CD4-positive, alpha-beta T cell (primary cell): ENCODE measurements around the gene SCGB1D1. TPM values are rescaled to one million over a fixed set of nuclear protein-coding genes. Genes with fewer than 3 reads are reported as not detected.

Source experiments
- ATAC-seq: fragments of 200-7000 bp; cut with Tn5 transposase; one replicate; pipeline ENCODE4 v1.10.0; 2022; ENCODE audit warnings: mild to moderate bottlenecking; ENCODE audit not compliant: poor library complexity
- CTCF ChIA-PET: fragments of 350-600 bp; sonication (Branson Sonifier 250); formaldehyde crosslinking; loops from one replicate; lab custom pipeline; 2021; ENCODE audit warnings: antibody characterized with exemption, inconsistent platforms; lab: Charles Lee
- POLR2A ChIA-PET: fragments of 350-600 bp; sonication (Branson Sonifier 250); formaldehyde crosslinking; loops from one replicate; lab custom pipeline; 2021; ENCODE audit warnings: antibody characterized with exemption, inconsistent platforms; lab: Charles Lee
- DNase-seq, 14 experiments: peaks; one replicate each; pipeline ENCODE4 v3.0.0-alpha.2; 2013 to 2020; ENCODE audit warnings: mixed read lengths in 2 of 14
- H3K27ac ChIP-seq, 2 donors: one replicate each; pipeline versions ENCODE4 v1.5.1 to v1.7.0; 2013; ENCODE audit warnings: low read length in 2 of 2, low read depth in 1 of 2, mild to moderate bottlenecking in 1 of 2
- H3K27me3 ChIP-seq, 2 experiments: 1 replicate in 1 of 2; 2 replicates in 1 of 2; pipeline versions ENCODE4 v1.6.1 to v1.7.0; 2013; ENCODE audit warnings: low read length in 2 of 2, control low read depth in 1 of 2, mild to moderate bottlenecking in 1 of 2, moderate library complexity in 1 of 2; ENCODE audit not compliant: insufficient read depth in 2 of 2, control insufficient read depth in 1 of 2
- H3K36me3 ChIP-seq: one replicate; pipeline ENCODE4 v1.6.1; 2013; ENCODE audit warnings: low read length, control low read depth; ENCODE audit not compliant: insufficient read depth
- H3K4me1 ChIP-seq: one replicate; pipeline ENCODE4 v1.6.1; 2013; ENCODE audit warnings: low read length, control low read depth; ENCODE audit not compliant: insufficient read depth
- H3K4me3 ChIP-seq: one replicate; pipeline ENCODE4 v1.5.1; 2013; ENCODE audit warnings: mild to moderate bottlenecking, low read length, moderate library complexity
- H3K9me3 ChIP-seq, 2 experiments: 1 replicate in 1 of 2; 2 replicates in 1 of 2; pipeline versions ENCODE4 v1.6.1 to v1.7.0; 2013; ENCODE audit warnings: low read length in 2 of 2, mild to moderate bottlenecking in 2 of 2, control low read depth in 1 of 2, moderate library complexity in 1 of 2; ENCODE audit not compliant: control insufficient read depth in 1 of 2, insufficient read depth in 1 of 2
- H3K27ac Mint-ChIP-seq: one replicate; pipeline ENCODE4 v1.8.0; 2020; ENCODE audit warnings: mixed read lengths
- H3K27me3 Mint-ChIP-seq: one replicate; pipeline ENCODE4 v1.8.0; 2021; ENCODE audit warnings: mixed read lengths
- H3K36me3 Mint-ChIP-seq: one replicate; pipeline ENCODE4 v1.8.0; 2021; ENCODE audit warnings: low read depth, mixed read lengths
- H3K4me1 Mint-ChIP-seq: one replicate; pipeline ENCODE4 v1.8.0; 2021; ENCODE audit warnings: low read depth, mixed read lengths
- H3K4me3 Mint-ChIP-seq: one replicate; pipeline ENCODE4 v1.8.0; 2020; ENCODE audit warnings: mild to moderate bottlenecking, mixed read lengths
- H3K9me3 Mint-ChIP-seq: one replicate; pipeline ENCODE4 v1.8.0; 2020; ENCODE audit warnings: mixed read lengths
- CTCF ChIP-seq: fragments of 200-600 bp; IDR thresholded peaks from one replicate; pipeline ENCODE4 v1.8.0; 2022; ENCODE audit warnings: antibody characterized with exemption, mild to moderate bottlenecking
- intact Hi-C, 2 experiments: fragments of 100-400 bp; cut with DNase I in 1 of 2; cut with micrococcal nuclease in 1 of 2; formaldehyde crosslinking; loops; one replicate each; pipeline versions ENCODE4 v1.15.1 to v1.9.0; 2023 to 2025; cut with DNase I, micrococcal nuclease
- total RNA-seq, 174 experiments: library from RNA in 2 of 174; stranded (reverse) in 2 of 174; gene quantifications; one replicate each; pipeline ENCODE4 v1.2.3 and lab custom pipeline; 2021 to 2026

Gene SCGB1D1
- total RNA-seq, 2 experiments from 2014 or later = not detected

- Mint-ChIP-seq H3K36me3 (no peaks in the 10 kb centered on the region), H3K9me3 (no peaks in the 10 kb centered on the region), H3K4me3 (no peak overlapping the region), H3K4me1 (no peaks in the 10 kb centered on the region), H3K27me3 (peaks cover 54% of the 10 kb centered on the region), H3K27ac (no peak overlapping the region)
- Histone ChIP-seq H3K9me3 (no peaks in the 10 kb centered on the region), H3K27me3 (peaks cover 0 to 3% of the 10 kb centered on the region in 2 experiments), H3K27ac (no peak overlapping the region), H3K36me3 (no peaks in the 10 kb centered on the region), H3K4me1 (no peaks in the 10 kb centered on the region), H3K4me3 (no peak overlapping the region)
- ChIA-PET POLR2A (no interaction called here), CTCF (no interaction called here)
- intact Hi-C loops = no loop called here
- no peak for TF ChIP-seq CTCF
- DNase-seq (no peak), ATAC-seq (no peak)
These were observed 11.4 kb downstream of the SCGB1D1 start for GRCh38 chr11:62201376-62201775.

GRCh38 chr11:62202910-62203309 lies 12.9 kb downstream of the SCGB1D1 start:
- TF ChIP-seq CTCF = no peak
- Mint-ChIP-seq H3K36me3 (no peaks in the 10 kb centered on the region), H3K4me1 (no peaks in the 10 kb centered on the region), H3K9me3 (no peaks in the 10 kb centered on the region), H3K4me3 (no peak overlapping the region), H3K27me3 (peaks cover 43% of the 10 kb centered on the region), H3K27ac (no peak overlapping the region)
- Histone ChIP-seq H3K36me3 (no peaks in the 10 kb centered on the region), H3K27me3 (no peaks in the 10 kb centered on the region), H3K4me1 (no peaks in the 10 kb centered on the region), H3K9me3 (no peaks in the 10 kb centered on the region), H3K4me3 (no peak overlapping the region), H3K27ac (no peak overlapping the region)
- no peak for DNase-seq
- intact Hi-C loops = no loop called here
- POLR2A ChIA-PET = no interaction called here
- ATAC-seq = no peak
- CTCF ChIA-PET = no interaction called here

DNA sequence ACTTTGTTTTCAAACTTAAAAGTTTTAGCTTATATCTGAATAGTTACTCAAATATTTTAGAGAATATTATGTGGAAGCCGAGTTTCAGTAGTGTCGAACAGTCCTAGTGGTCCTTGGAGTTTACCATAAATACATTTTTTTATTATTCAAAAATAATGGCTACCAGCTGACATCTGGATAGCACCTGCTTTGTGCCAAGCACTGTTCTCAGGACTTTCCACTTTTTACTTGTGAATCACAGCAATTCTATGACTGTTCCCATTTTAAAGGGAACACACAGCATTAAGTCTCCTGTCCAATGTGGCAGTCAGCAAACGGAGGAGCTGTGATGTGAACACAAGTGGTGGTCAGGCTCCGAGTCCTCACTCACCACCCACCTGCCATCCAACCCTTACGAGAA lies 14.4 kb downstream of the SCGB1D1 start:
- no peak overlapping the region for H3K27ac ChIP-seq
- TF ChIP-seq CTCF = no peak
- Mint-ChIP-seq H3K27me3 (peaks cover 44% of the 10 kb centered on the region), H3K9me3 (no peaks in the 10 kb centered on the region), H3K27ac (no peak overlapping the region), H3K4me1 (no peaks in the 10 kb centered on the region), H3K36me3 (no peaks in the 10 kb centered on the region), H3K4me3 (no peak overlapping the region)
- no peak for ATAC-seq
- peaks cover 4 to 8% of the 10 kb centered on the region in 2 experiments for H3K27me3 ChIP-seq
- no peak overlapping the region for H3K4me3 ChIP-seq
- intact Hi-C loops = no loop called here
- no peaks in the 10 kb centered on the region for H3K9me3 ChIP-seq
- ChIA-PET POLR2A (interaction anchor here (0.6 kb wide), 1 partner anchor 524 kb away, joined by 5 read pairs; no protein-coding TSS in a partner anchor), CTCF (interaction anchor here (1.1 kb wide), 1 partner anchor 33 kb away, joined by 3 read pairs; no protein-coding TSS in a partner anchor)
- DNase-seq = no peak
- no peaks in the 10 kb centered on the region for H3K36me3 ChIP-seq
- H3K4me1 ChIP-seq = no peaks in the 10 kb centered on the region
